ENCODE measurements around the gene CAPN9. TPM values are rescaled to one million over a fixed set of nuclear protein-coding genes. Genes with fewer than 3 reads are reported as not detected.
"Not testable (repeated sequence)": the region's sequence is repeated elsewhere in the genome, so short reads cannot be mapped to it uniquely, and the experiment has no call there.

Gene CAPN9
- total RNA-seq, 1 donor from 2014 or later, result 0.27 TPM

- ATAC-seq (peak; percentile 39), DNase-seq (ENCODE audit: missing footprints) (no peak)
- intact Hi-C loops (cut with DNase I), result no loop called here
These were observed 13.2 kb downstream of the CAPN9 start for GRCh38 chr1:230760360-230760827.

DNA sequence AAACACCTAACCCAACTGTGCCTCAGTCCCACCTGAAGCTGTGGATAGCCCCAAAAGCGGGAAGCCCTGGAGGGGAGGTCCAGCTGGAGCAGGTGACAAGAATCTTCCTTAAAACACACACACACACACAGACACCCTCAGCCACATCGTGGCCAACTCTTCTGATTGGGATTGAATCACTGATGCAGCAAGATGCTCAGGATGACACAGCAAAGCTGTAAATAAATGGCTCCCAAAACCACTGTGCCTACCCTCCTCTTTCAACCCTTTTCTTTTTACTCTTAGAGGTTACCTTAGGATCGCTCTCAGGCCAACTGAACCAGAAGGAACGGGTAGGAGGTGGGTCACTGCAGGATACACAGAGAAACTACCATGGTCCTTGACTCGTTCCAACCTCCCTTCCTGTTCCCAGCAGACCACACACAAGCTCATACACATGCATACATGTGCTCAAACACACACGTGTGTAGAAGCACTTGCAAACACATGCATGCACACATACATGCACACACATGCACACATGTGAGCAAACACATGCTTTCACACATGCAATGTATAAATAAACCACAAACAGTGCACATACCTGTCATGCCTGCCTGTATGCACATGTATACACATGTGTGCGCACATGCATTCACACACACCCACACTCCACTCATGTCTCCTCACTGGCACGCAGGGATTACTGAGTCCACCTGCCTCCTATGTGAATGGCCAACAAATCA lies 14.4 kb downstream of the CAPN9 start:
- intact Hi-C loops (cut with DNase I), result no loop called here
- no peak for ATAC-seq
- no peak for DNase-seq (ENCODE audit: missing footprints)

GRCh38 chr1:230763927-230764591 lies 16.9 kb downstream of the CAPN9 start:
- intact Hi-C loops (cut with DNase I), result no loop called here

GRCh38 chr1:230766318-230766717 lies 19.1 kb downstream of the CAPN9 start:
- intact Hi-C loops (cut with DNase I), result no loop called here
- ATAC-seq, result no peak
- DNase-seq (ENCODE audit: missing footprints), result no peak

More at GRCh38 chr1:230763927-230764591, 16.9 kb downstream of the CAPN9 start:
- DNase-seq (ENCODE audit: missing footprints), result no peak
- ATAC-seq, result no peak

- intact Hi-C loops (cut with DNase I); ATAC-seq; DNase-seq (ENCODE audit: missing footprints): not testable (repeated sequence)
These were observed 20.8 kb downstream of the CAPN9 start for GRCh38 chr1:230767859-230768612.

- no peak for ATAC-seq
- no peak for DNase-seq (ENCODE audit: missing footprints)
- intact Hi-C loops (cut with DNase I), result no loop called here
These were observed 21.8 kb downstream of the CAPN9 start for GRCh38 chr1:230768903-230769570.

- ATAC-seq, result no peak
- no peak for DNase-seq (ENCODE audit: missing footprints)
- intact Hi-C loops (cut with DNase I), result loop anchor here (5.0 kb wide), 1 partner anchor 58 kb away; the partner anchor contains the start of gene AGT
These were observed 23.1 kb downstream of the CAPN9 start for GRCh38 chr1:230770317-230770716.

- no peak for ATAC-seq
- no peak for DNase-seq (ENCODE audit: missing footprints)
- intact Hi-C loops (cut with DNase I), result loop anchor here (2.0 to 5.0 kb wide), 3 partner anchors 60 to 139 kb away; partner anchors contain the start of genes AGT and COG2
These were observed 24.7 kb downstream of the CAPN9 start for GRCh38 chr1:230771773-230772354.

DNA sequence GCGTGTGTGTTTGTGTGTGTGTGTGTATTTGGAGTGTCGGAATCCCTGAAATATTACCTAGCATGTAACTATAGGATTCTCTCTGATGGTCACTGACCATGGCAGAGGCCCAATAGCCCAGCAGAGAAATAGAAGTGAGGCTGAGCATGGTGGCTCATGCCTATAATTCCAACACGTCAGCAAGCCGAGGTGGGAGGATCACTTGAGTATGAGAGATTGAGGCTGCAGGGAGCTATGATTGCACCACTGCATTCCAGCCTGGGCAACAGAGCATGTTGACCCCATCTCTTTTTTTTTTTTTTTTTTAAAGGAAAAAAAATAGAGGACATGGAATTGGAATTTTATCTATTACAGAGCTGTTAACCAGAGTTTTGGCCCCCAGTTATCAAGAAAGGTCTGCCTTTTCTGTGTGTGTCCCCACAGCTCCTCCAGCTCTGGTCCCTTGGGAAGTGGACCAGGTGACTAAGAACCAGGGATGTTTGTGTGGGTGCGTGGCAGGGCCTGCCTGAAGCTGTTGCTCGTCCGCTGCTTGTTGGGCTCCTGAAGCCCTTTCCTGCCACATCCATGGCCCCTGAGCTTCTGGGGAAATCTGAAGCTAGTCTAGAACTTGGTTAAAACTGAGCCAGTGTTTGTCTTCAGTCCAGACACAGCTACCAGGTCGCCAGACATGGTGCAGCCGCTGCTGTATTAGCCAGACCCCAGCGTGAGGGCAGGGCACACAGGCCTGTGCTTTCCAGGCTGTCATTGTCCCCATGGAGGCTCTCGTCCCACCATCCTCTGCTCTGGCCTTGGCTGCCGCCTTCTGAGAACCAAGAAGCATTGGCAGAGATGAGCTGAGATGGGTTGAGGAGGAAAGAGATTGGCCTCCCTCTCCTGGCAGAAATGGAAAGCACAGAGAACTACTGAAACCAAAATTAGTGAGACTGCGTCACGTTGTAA lies 25.5 kb downstream of the CAPN9 start:
- peak; percentile 78 for DNase-seq (ENCODE audit: missing footprints)
- intact Hi-C loops (cut with DNase I), result loop anchor here (1.0 to 5.0 kb wide), 4 partner anchors 60 to 140 kb away; partner anchors contain the start of genes AGT and COG2

GRCh38 chr1:230773396-230774033 lies 26.3 kb downstream of the CAPN9 start:
- peak; percentile 20 for ATAC-seq
- intact Hi-C loops (cut with DNase I), result loop anchor here (1.0 to 5.0 kb wide), 4 partner anchors 61 to 141 kb away; partner anchors contain the start of genes AGT and COG2

More for the DNA sequence above, 25.5 kb downstream of the CAPN9 start:
- ATAC-seq, result peak; percentile 90

DNA sequence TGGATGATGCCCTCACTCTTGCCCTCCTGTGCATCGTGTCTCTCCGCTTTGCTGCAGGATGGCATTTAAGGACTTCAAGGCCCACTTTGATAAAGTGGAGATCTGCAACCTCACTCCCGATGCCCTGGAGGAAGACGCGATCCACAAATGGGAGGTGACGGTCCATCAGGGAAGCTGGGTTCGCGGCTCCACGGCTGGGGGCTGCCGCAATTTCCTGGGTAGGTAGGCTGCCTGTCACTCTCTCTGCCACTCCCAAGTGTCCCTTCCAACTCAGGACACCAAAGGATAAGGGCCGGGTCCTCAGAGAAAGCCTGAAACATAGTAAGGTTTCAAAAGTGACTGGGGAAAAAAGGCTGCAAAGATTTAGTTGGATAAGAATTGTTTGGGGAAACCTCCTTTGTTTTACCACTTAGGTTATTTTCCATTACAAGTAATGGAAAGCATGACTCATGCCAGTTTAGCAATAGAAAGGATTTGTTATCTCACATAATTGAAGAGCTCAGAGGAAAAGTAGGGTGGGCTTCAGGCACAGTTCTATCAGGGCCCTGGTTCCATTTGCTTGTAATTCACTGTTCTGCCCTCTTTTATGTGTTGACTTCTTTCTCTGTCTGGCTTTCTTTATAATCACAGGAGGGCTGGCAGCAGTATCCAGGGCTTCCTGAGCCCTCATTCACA lies 31.9 kb downstream of the CAPN9 start:
- intact Hi-C loops (cut with DNase I), result no loop called here
- DNase-seq (ENCODE audit: missing footprints), result no peak
- no peak for ATAC-seq

More at GRCh38 chr1:230773396-230774033, 26.3 kb downstream of the CAPN9 start:
- no peak for DNase-seq (ENCODE audit: missing footprints)

DNA sequence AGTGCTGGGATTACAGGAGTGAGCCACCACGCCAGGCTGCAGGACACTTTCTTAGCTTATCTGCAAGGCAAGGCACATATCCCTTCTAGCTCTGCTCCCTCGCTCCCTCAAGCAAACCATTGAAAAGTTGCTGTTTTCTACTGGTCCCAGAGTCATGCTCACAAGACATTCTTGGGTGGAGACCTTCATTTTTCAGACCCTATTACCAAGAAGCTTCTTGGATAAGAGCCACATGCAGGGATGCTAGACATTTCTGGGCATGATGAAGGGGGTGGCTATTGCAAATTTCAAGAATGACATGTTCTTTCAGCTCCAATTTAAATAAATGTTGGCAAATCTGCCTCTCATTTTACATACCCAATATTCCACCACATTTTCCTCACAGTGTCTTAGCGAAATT lies 33.9 kb downstream of the CAPN9 start:
- intact Hi-C loops (cut with DNase I), result no loop called here
- DNase-seq (ENCODE audit: missing footprints) (no peak), ATAC-seq (no peak)

DNA sequence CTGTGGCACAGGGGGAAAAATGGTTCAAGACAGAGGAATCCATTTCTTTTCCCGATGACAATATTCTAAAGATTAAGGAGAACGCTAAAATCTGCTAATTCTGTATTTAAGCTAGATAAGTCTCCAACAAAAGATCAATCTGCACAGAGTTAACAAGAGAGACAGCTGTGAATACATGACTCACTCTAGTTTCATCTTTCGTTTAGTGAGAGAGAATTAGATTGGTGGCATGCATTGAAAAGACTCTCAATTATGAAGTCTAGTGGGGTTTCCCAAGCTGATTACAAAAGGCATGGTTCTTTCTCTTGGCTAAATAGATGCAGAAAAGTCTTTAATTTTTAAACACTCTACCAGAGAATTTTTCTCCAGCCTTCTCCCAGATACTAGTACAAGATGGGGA lies 34.4 kb downstream of the CAPN9 start:
- no peak for ATAC-seq
- DNase-seq (ENCODE audit: missing footprints), result no peak
- intact Hi-C loops (cut with DNase I), result no loop called here

GRCh38 chr1:230784163-230784562 lies 37.0 kb downstream of the CAPN9 start:
- no peak for DNase-seq (ENCODE audit: missing footprints)
- intact Hi-C loops (cut with DNase I), result no loop called here
- no peak for ATAC-seq

- no peak for DNase-seq (ENCODE audit: missing footprints)
- intact Hi-C loops (cut with DNase I), result no loop called here
- no peak for ATAC-seq
These were observed 38.6 kb downstream of the CAPN9 start for GRCh38 chr1:230785636-230786384.

GRCh38 chr1:230786385-230786753 lies 39.2 kb downstream of the CAPN9 start:
- ATAC-seq, result no peak
- intact Hi-C loops (cut with DNase I), result no loop called here

More at GRCh38 chr1:230786385-230786753, 39.2 kb downstream of the CAPN9 start:
- no peak for DNase-seq (ENCODE audit: missing footprints)

All from Right ventricle myocardium inferior (tissue), 1 donor.